Keratinocyte (primary cell): ENCODE data around the gene CDC42SE1. TPM values are rescaled to one million over a fixed set of nuclear protein-coding genes. Genes with fewer than 3 reads are reported as not detected.

Experiments used
- DNase-seq: peaks from one replicate; pipeline ENCODE4 v3.0.0-alpha.2; 2011; ENCODE audit warnings: low read depth, missing footprints, low spot score
- FAIRE-seq: peaks from 2 replicates; lab custom pipeline; 2011; peaks lifted over from hg19 to GRCh38; lab: Jason Lieb, UNC
- H2AFZ ChIP-seq: 2 replicates; pipeline ENCODE4 v1.6.0; 2012; ENCODE audit warnings: low read length, control low read depth, inconsistent platforms; ENCODE audit not compliant: control insufficient read depth
- H3K27ac ChIP-seq: 2 replicates; pipeline ENCODE4 v1.5.1; 2011; ENCODE audit warnings: low read length; ENCODE audit not compliant: control insufficient read depth, insufficient read depth
- H3K27me3 ChIP-seq: 3 replicates; pipeline ENCODE4 v1.6.0; 2011; ENCODE audit warnings: low read length; ENCODE audit not compliant: control insufficient read depth, insufficient read depth; ENCODE audit errors: extremely low read depth
- H3K36me3 ChIP-seq, 2 experiments: 2 replicates in 1 of 2; 3 replicates in 1 of 2; pipeline ENCODE4 v1.5.1; 2011; ENCODE audit warnings: low read length in 2 of 2, mild to moderate bottlenecking in 1 of 2; ENCODE audit not compliant: control insufficient read depth in 2 of 2, insufficient read depth in 2 of 2; ENCODE audit errors: extremely low read depth in 1 of 2
- H3K4me1 ChIP-seq: 3 replicates; pipeline ENCODE4 v1.5.1; 2011; ENCODE audit warnings: low read length; ENCODE audit not compliant: control insufficient read depth, insufficient read depth; ENCODE audit errors: extremely low read depth
- H3K4me2 ChIP-seq: 3 replicates; pipeline ENCODE4 v1.6.0; 2011; ENCODE audit warnings: low read depth, low read length; ENCODE audit not compliant: control insufficient read depth, insufficient read depth; ENCODE audit errors: extremely low read depth
- H3K4me3 ChIP-seq, 3 experiments: fragments of 200-600 bp in 1 of 3; sonication (generic) in 1 of 3; 2 replicates in 2 of 3; 3 replicates in 1 of 3; pipeline ENCODE4 v1.5.1; 2011 to 2016; ENCODE audit warnings: low read length in 3 of 3, mild to moderate bottlenecking in 3 of 3, control low read depth in 2 of 3, inconsistent platforms in 1 of 3, low read depth in 1 of 3, mixed read lengths in 1 of 3, mixed run types in 1 of 3, moderate library complexity in 1 of 3; ENCODE audit not compliant: control insufficient read depth in 2 of 3, insufficient read depth in 2 of 3; ENCODE audit errors: extremely low read depth in 1 of 3
- H3K79me2 ChIP-seq: 2 replicates; pipeline ENCODE4 v1.6.0; 2012; ENCODE audit warnings: low read length; ENCODE audit not compliant: control insufficient read depth, insufficient read depth
- H3K9ac ChIP-seq: 3 replicates; pipeline ENCODE4 v1.6.0; 2011; ENCODE audit warnings: low read length; ENCODE audit not compliant: control insufficient read depth, insufficient read depth; ENCODE audit errors: extremely low read depth
- H3K9me1 ChIP-seq: 3 replicates; pipeline ENCODE4 v1.6.0; 2011; ENCODE audit warnings: low read length; ENCODE audit not compliant: control insufficient read depth, insufficient read depth; ENCODE audit errors: extremely low read depth
- H3K9me3 ChIP-seq: 2 replicates; pipeline ENCODE4 v1.5.1; 2012; ENCODE audit warnings: low read depth, low read length; ENCODE audit not compliant: control insufficient read depth
- H4K20me1 ChIP-seq: 3 replicates; pipeline ENCODE4 v1.6.0; 2011; ENCODE audit warnings: low read length; ENCODE audit not compliant: control insufficient read depth, insufficient read depth; ENCODE audit errors: extremely low read depth
- CTCF ChIP-seq, 3 experiments: IDR thresholded peaks in 1 of 3; conservative IDR thresholded peaks in 1 of 3; optimal IDR thresholded peaks in 1 of 3; 2 replicates in 2 of 3; 3 replicates in 1 of 3; pipeline versions ENCODE3 to v1.5.1; 2011; ENCODE audit warnings: low read length in 3 of 3, mild to moderate bottlenecking in 3 of 3, moderate library complexity in 2 of 3, control low read depth in 1 of 3, inconsistent platforms in 1 of 3; ENCODE audit not compliant: insufficient read depth in 2 of 3; ENCODE audit errors: extremely low read depth in 1 of 3
- EZH2 ChIP-seq: IDR thresholded peaks from one replicate; pipeline ENCODE4 v1.6.1; 2012; ENCODE audit warnings: inconsistent platforms, mild to moderate bottlenecking, low read length, moderate library complexity
- dilution Hi-C: fragments of 300-500 bp; cut with MboI; formaldehyde crosslinking; loops from one replicate; pipeline ENCODE4 v1.7.0; 2020; ENCODE audit warnings: low sequenced_read_pairs; ENCODE audit not compliant: extremely low pct_ligation_motif_present
- polyA plus RNA-seq, 5 experiments: library from polyadenylated mRNA; depleted of rRNA in 3 of 5; stranded (reverse) in 3 of 5; stranded (forward) in 1 of 5; unstranded in 1 of 5; fragments of >200 nt; gene quantifications; 1 replicate in 1 of 5; 2 replicates in 3 of 5; 3 replicates in 1 of 5; pipeline versions ENCODE4 v1.2.1 to v1.2.3, GENCODE V29; 2011 to 2012; ENCODE audit warnings: missing spikeins in 2 of 5, low read depth in 1 of 5, low replicate concordance in 1 of 5

Gene CDC42SE1
- polyA plus RNA-seq, 1 donor (not counting 4 experiments of a cell fraction or from before 2014, with no cell fraction given) = 138 TPM

- peak overlapping the region; percentile 38 for H2AFZ ChIP-seq
- H3K4me2 ChIP-seq = peak overlapping the region; percentile 91
- DNase-seq (no peak), FAIRE-seq (no peak)
- H3K27ac ChIP-seq = peak overlapping the region; percentile 65
- no peaks in the 10 kb centered on the region for H4K20me1 ChIP-seq
- H3K9ac ChIP-seq = peak overlapping the region; percentile 46
- no peaks in the 10 kb centered on the region for H3K9me3 ChIP-seq
- H3K36me3 ChIP-seq = peaks cover 0 to under 1% of the 10 kb centered on the region in 2 experiments
- dilution Hi-C loops = no loop called here
- TF ChIP-seq CTCF (optimal IDR thresholded peaks at IDR 0.05 in 1 of 3, IDR thresholded peaks at IDR 0.05 in 1 of 3, conservative IDR thresholded peaks at IDR 0.05 in 1 of 3; ENCODE audit: extremely low read depth in 1 of 3, insufficient read depth in 2 of 3, low read length in 3 of 3) (no peak), EZH2 (no peak)
- H3K79me2 ChIP-seq = no peaks in the 10 kb centered on the region
- peaks cover 43% of the 10 kb centered on the region for H3K4me1 ChIP-seq
- no peaks in the 10 kb centered on the region for H3K27me3 ChIP-seq
- no peaks in the 10 kb centered on the region for H3K9me1 ChIP-seq
- H3K4me3 ChIP-seq = peak overlapping the region in 1 of 3 experiments; percentile 83
These were observed 51.6 kb downstream of the CDC42SE1 start for GRCh38 chr1:151007853-151008243.

- no peaks in the 10 kb centered on the region for H4K20me1 ChIP-seq
- dilution Hi-C loops = no loop called here
- H3K4me2 ChIP-seq = peak within 1 kb of the TSS; percentile 93
- DNase-seq (peak; percentile 30), FAIRE-seq (no peak)
- no peak for TF ChIP-seq EZH2
- peak; percentile 49 to 73 (median 52) for TF ChIP-seq CTCF (optimal IDR thresholded peaks at IDR 0.05 in 1 of 3, IDR thresholded peaks at IDR 0.05 in 1 of 3, conservative IDR thresholded peaks at IDR 0.05 in 1 of 3; ENCODE audit: extremely low read depth in 1 of 3, insufficient read depth in 2 of 3, low read length in 3 of 3)
- H3K9ac ChIP-seq = peak within 1 kb of the TSS; percentile 74
- H3K36me3 ChIP-seq = no peaks in the 10 kb centered on the region
- H3K4me3 ChIP-seq = peak within 1 kb of the TSS; percentile 40 to 83 (median 70)
- H3K4me1 ChIP-seq = peaks cover 48% of the 10 kb centered on the region
- no peaks in the 10 kb centered on the region for H3K27me3 ChIP-seq
- no peaks in the 10 kb centered on the region for H3K9me3 ChIP-seq
- peak within 1 kb of the TSS; percentile 65 for H3K27ac ChIP-seq
- no peaks in the 10 kb centered on the region for H3K9me1 ChIP-seq
- H2AFZ ChIP-seq = peak within 1 kb of the TSS; percentile 88
- H3K79me2 ChIP-seq = no peaks in the 10 kb centered on the region
These were observed 52.9 kb downstream of the CDC42SE1 start, which contains the start of gene MINDY1 for GRCh38 chr1:151006327-151007052. TSS of gene MINDY1 (minus strand) at chr1:151006902. CDS start at chr1:151002617, 4,285 bp downstream.
